Activated T-helper 2 cell treated with anti-CD3 and anti-CD28 coated beads, Interferon-gamma antibody, Interleukin-2, Interleukin-4, amounts not matched to agents 10 μg/mL and 5 μg/mL and 100 μg/mL, durations not matched to agents 14 hours and 24 hours and 36 hours (primary cell): ENCODE results near the gene SKP2. TPM values are rescaled to one million over a fixed set of nuclear protein-coding genes. Genes with fewer than 3 reads are reported as not detected.

Experiments
- DNase-seq: peaks from one replicate; pipeline ENCODE4 v3.0.0; 2021; ENCODE audit warnings: low spot score
- H3K27ac Mint-ChIP-seq: one replicate; pipeline ENCODE4 v1.8.0; 2021; ENCODE audit warnings: mixed read lengths
- H3K27me3 Mint-ChIP-seq: one replicate; pipeline ENCODE4 v1.8.0; 2021; ENCODE audit warnings: low read depth, mixed read lengths
- H3K36me3 Mint-ChIP-seq: one replicate; pipeline ENCODE4 v1.8.0; 2021; ENCODE audit warnings: low read depth, mixed read lengths
- H3K4me1 Mint-ChIP-seq: one replicate; pipeline ENCODE4 v1.8.0; 2021; ENCODE audit warnings: low read depth, mixed read lengths
- H3K4me3 Mint-ChIP-seq: one replicate; pipeline ENCODE4 v1.8.0; 2021; ENCODE audit warnings: low read depth, mild to moderate bottlenecking, moderate library complexity, mixed read lengths
- H3K9me3 Mint-ChIP-seq: one replicate; pipeline ENCODE4 v1.8.0; 2021; ENCODE audit warnings: mixed read lengths
- intact Hi-C: fragments of 100-400 bp; cut with micrococcal nuclease; formaldehyde crosslinking; loops from one replicate; pipeline ENCODE4 v1.15.1; 2023
- total RNA-seq: library from RNA; stranded (reverse); gene quantifications from 2 replicates; pipeline ENCODE4 v1.2.3, GENCODE V29; 2022

SKP2 gene
- total RNA-seq, 1 donor from 2014 or later: 58.9 TPM

DNA sequence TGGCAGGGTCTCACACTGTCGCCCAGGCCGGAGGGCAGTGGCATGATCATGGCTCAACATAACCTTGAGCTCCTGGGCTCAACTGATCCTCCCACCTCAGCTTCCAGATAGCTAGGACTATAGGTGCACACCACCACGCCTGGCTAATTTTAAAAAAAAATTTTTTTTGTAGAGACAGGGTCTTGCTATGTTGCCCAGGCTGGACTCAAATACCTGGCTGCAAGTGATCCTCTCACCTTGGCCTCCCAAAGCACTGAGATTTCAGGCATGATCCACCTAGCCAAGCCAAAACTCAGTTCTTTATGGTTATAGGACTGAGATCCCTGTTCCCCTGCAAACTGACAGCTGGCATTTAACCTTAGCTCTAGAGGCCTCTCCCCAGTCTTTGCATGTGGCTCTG is 5.5 kb upstream of the SKP2 start:
- DNase-seq: no peak
- Mint-ChIP-seq H3K27me3 (no peaks in the 10 kb centered on the region), H3K4me3 (no peak overlapping the region), H3K4me1 (peaks cover 15% of the 10 kb centered on the region), H3K9me3 (no peaks in the 10 kb centered on the region), H3K27ac (no peak overlapping the region), H3K36me3 (peaks cover 4% of the 10 kb centered on the region)
- intact Hi-C loops: no loop called here

GRCh38 chr5:36147681-36148080 is 4.2 kb upstream of the SKP2 start:
- no peak overlapping the region for H3K27ac Mint-ChIP-seq
- intact Hi-C loops: no loop called here
- H3K4me1 Mint-ChIP-seq: peaks cover 19% of the 10 kb centered on the region
- peaks cover 11% of the 10 kb centered on the region for H3K36me3 Mint-ChIP-seq
- no peaks in the 10 kb centered on the region for H3K9me3 Mint-ChIP-seq
- no peaks in the 10 kb centered on the region for H3K27me3 Mint-ChIP-seq
- no peak for DNase-seq
- H3K4me3 Mint-ChIP-seq: no peak overlapping the region

DNA sequence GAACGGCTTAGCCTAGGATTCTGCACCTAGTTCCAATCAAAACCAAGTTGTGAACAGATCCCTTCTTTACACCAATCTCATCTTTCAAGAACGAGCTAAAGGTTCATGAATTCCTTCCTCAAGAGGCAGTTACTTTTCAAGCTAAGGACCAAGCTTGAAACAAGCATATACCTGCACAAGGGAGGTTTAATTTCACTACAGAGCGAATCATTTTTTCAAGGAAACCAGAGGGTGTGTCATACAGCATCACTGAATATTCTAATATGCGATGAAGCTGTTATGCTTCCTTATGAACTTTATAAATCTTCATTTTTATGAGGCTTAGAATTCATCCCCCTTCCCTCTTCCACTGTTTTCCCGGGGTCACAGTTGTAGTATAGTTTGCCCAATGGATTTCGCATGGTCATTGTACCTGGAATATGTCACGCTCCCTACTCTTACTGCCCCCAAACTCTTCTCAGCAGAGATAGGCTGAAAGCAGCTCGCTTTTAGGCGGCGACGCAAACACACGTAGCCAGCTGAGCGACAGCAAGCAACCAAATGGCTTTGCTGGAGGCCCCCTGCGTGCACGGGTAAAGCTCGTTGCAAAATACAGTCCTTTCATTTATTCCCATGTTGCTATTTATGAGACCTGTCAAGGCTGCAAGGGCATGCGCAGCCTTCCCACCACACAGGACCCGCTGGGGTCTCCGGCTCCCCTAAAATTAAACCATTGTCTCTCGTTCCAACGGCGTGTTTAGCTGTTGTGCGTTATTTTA is 1.1 kb upstream of the SKP2 start:
- H3K4me1 Mint-ChIP-seq: peaks cover 40% of the 10 kb centered on the region
- H3K36me3 Mint-ChIP-seq: peaks cover 36% of the 10 kb centered on the region
- H3K9me3 Mint-ChIP-seq: no peaks in the 10 kb centered on the region
- DNase-seq: peak; percentile 49
- H3K27me3 Mint-ChIP-seq: no peaks in the 10 kb centered on the region
- intact Hi-C loops: loop anchor here (1.0 to 10.0 kb wide), 2 partner anchors 76 to 91 kb away; no protein-coding TSS in a partner anchor
- peak overlapping the region; percentile 95 for H3K4me3 Mint-ChIP-seq
- H3K27ac Mint-ChIP-seq: peak overlapping the region; percentile 88

- no peak for DNase-seq
- H3K4me1 Mint-ChIP-seq: peaks cover 46% of the 10 kb centered on the region
- intact Hi-C loops: loop anchor here (1.0 to 10.0 kb wide), 3 partner anchors 78 to 1223 kb away; partner anchors contain the start of genes DNAJC21 and NIPBL
- peak overlapping the region; percentile 95 for H3K4me3 Mint-ChIP-seq
- peaks cover 54% of the 10 kb centered on the region for H3K36me3 Mint-ChIP-seq
- H3K9me3 Mint-ChIP-seq: no peaks in the 10 kb centered on the region
- no peaks in the 10 kb centered on the region for H3K27me3 Mint-ChIP-seq
- H3K27ac Mint-ChIP-seq: peak overlapping the region; percentile 88
Observed at GRCh38 chr5:36152324-36153297, 700 bp downstream of the SKP2 start.

GRCh38 chr5:36153298-36153677 is 1.4 kb downstream of the SKP2 start:
- peaks cover 59% of the 10 kb centered on the region for H3K36me3 Mint-ChIP-seq
- H3K4me1 Mint-ChIP-seq: peaks cover 48% of the 10 kb centered on the region
- H3K9me3 Mint-ChIP-seq: no peaks in the 10 kb centered on the region
- no peak overlapping the region for H3K27ac Mint-ChIP-seq
- intact Hi-C loops: loop anchor here (2.0 to 10.0 kb wide), 2 partner anchors 78 to 724 kb away; partner anchors contain the start of gene NIPBL
- DNase-seq: no peak
- peak overlapping the region; percentile 95 for H3K4me3 Mint-ChIP-seq
- H3K27me3 Mint-ChIP-seq: no peaks in the 10 kb centered on the region

- DNase-seq: no peak
- Mint-ChIP-seq H3K27me3 (no peaks in the 10 kb centered on the region), H3K4me3 (peak overlapping the region; percentile 95), H3K27ac (no peak overlapping the region), H3K36me3 (peaks cover 64% of the 10 kb centered on the region), H3K9me3 (no peaks in the 10 kb centered on the region), H3K4me1 (peaks cover 52% of the 10 kb centered on the region)
- intact Hi-C loops: loop anchor here (2.0 to 10.0 kb wide), 2 partner anchors 79 to 723 kb away; partner anchors contain the start of gene NIPBL
Observed at GRCh38 chr5:36153726-36154125, 1.8 kb downstream of the SKP2 start.

DNA sequence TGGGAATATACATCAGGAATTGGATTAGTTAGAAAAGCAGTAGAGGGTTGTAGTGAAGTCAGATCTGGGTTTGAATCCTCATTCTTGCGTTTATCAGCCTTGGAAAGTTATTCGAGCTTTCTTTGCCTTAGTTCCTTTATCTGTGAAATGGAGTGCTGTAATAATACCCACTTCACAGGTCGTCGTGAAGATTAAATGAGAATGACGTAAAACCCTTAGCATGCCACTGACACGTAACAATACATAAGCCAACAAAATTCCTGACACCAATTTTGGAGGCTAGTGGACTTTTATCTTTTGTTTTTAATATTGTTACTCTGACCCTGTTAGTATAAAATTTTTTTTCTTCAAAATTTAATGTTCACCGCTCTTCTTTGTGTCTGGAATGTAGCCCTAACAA is 3.4 kb downstream of the SKP2 start:
- no peak overlapping the region for H3K4me3 Mint-ChIP-seq
- no peaks in the 10 kb centered on the region for H3K27me3 Mint-ChIP-seq
- peaks cover 77% of the 10 kb centered on the region for H3K36me3 Mint-ChIP-seq
- DNase-seq: no peak
- peaks cover 52% of the 10 kb centered on the region for H3K4me1 Mint-ChIP-seq
- no peaks in the 10 kb centered on the region for H3K9me3 Mint-ChIP-seq
- intact Hi-C loops: loop anchor here (10.0 kb wide), 1 partner anchor 80 kb away; no protein-coding TSS in a partner anchor
- no peak overlapping the region for H3K27ac Mint-ChIP-seq

DNA sequence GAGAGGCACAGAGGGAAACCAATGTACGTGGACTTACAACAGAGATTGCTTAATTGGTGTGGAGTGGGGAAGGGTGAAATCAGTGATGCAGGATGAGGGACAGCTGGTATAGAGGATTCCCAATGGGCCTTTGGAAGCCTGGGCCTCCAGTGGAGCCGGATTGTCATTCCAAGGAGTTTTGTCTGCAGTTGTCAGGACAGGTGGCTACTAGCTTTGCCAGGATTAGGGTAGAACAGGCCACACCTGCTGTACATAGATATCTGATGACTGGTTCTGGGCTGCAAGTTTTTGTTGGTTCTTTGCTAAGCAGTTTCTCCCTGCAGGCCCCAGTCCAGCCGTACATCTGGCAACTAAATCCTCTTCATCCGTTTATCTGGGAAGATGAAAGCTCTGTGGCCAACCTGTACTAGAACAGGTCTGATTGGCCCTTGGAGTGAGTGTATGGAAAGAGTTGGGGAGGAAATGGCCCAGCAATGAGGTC is 4.2 kb downstream of the SKP2 start:
- Mint-ChIP-seq H3K27ac (no peak overlapping the region), H3K27me3 (no peaks in the 10 kb centered on the region), H3K36me3 (peaks cover 78% of the 10 kb centered on the region), H3K9me3 (no peaks in the 10 kb centered on the region), H3K4me1 (peaks cover 52% of the 10 kb centered on the region), H3K4me3 (no peak overlapping the region)
- intact Hi-C loops: loop anchor here (10.0 kb wide), 1 partner anchor 81 kb away; no protein-coding TSS in a partner anchor
- DNase-seq: no peak

DNA sequence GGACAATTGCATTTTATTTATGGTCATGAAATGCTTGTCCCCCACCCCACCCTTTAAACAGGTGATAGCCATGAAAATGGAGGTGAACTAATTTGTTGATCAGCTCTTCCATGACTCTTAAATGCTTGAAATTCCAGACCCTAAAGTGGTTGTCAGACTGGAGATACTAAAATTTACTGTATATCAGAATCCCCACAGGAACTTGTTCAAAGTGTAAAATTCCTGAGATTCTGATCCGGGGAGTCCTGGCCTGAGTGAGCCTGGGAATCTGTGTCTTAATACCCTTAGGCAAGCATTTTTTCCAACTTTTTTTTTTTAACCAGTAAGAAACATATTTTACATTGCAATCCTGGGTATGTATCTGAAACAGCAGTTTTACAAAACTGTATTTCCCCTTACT is 4.7 kb downstream of the SKP2 start:
- Mint-ChIP-seq H3K36me3 (peaks cover 82% of the 10 kb centered on the region), H3K4me3 (no peak overlapping the region), H3K4me1 (peaks cover 56% of the 10 kb centered on the region), H3K9me3 (no peaks in the 10 kb centered on the region), H3K27ac (no peak overlapping the region), H3K27me3 (no peaks in the 10 kb centered on the region)
- intact Hi-C loops: loop anchor here (10.0 kb wide), 1 partner anchor 82 kb away; no protein-coding TSS in a partner anchor
- no peak for DNase-seq

DNA sequence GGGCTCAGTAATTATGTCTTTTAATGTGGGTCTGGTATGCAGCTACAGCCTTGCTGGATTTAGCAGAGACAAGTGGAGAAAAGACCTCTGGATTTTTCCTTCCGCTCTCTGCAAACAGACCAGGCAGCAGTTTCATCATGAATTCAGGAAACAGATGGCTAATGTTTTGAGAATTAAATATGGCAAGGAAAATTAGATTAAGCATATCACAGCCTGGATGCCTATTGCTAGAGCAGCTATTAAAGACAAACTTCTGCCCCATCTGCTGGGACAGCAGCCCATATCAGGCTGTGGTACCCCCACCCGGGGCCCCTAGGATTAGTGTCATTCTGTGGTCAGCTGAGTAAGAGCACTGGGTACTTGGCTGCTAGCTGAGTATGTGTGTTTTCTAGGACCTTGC is 6.2 kb downstream of the SKP2 start:
- intact Hi-C loops: loop anchor here (10.0 kb wide), 1 partner anchor 83 kb away; no protein-coding TSS in a partner anchor
- Mint-ChIP-seq H3K4me3 (no peak overlapping the region), H3K36me3 (peaks cover 88% of the 10 kb centered on the region), H3K27ac (no peak overlapping the region), H3K27me3 (no peaks in the 10 kb centered on the region), H3K9me3 (no peaks in the 10 kb centered on the region), H3K4me1 (peaks cover 56% of the 10 kb centered on the region)
- no peak for DNase-seq

DNA sequence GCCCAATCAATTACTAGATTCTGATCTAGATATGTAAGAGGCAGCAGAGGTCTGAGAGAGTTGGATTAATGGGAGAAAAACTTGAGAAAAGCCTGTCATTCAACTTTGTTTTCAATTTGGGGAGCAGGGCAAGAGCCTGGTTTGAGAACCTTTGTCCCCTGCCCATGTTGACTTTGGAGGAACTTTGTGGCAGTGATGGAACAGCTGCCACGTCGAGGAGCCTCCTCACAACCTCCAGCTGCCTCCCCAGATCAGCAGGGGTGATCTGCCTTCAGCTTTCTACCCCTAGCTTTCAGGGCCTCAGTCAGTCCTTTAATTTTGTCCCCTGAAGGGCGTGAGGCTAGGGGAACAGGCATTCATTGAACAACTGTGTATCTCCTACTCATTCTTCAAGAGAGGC is 8.7 kb downstream of the SKP2 start:
- intact Hi-C loops: no loop called here
- Mint-ChIP-seq H3K9me3 (no peaks in the 10 kb centered on the region), H3K27ac (no peak overlapping the region), H3K27me3 (no peaks in the 10 kb centered on the region), H3K4me3 (no peak overlapping the region), H3K4me1 (peaks cover 40% of the 10 kb centered on the region), H3K36me3 (peaks cover 83% of the 10 kb centered on the region)
- DNase-seq: no peak

DNA sequence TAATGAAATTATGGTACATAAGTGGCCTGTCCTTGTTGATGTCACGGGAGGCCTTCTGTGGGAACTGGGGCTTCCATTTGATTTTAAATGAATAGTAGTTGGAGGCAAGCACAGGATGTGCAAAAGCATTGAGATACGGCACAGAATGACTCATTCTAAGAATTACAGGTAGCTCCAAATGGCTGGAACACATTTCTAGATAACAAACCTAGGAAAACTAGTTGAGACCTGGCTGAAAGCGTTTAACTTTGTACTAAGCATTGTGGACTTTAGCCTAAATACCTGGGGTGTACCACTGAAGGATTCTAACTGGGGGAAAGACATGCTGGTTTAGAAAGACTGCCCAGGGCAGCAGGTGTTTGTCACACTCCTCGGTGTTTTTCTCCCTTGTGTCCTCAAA is 9.4 kb downstream of the SKP2 start:
- Mint-ChIP-seq H3K4me1 (peaks cover 34% of the 10 kb centered on the region), H3K36me3 (peaks cover 80% of the 10 kb centered on the region), H3K4me3 (no peak overlapping the region), H3K27me3 (no peaks in the 10 kb centered on the region), H3K9me3 (no peaks in the 10 kb centered on the region), H3K27ac (no peak overlapping the region)
- intact Hi-C loops: no loop called here
- DNase-seq: no peak
